Fibroblast of peridontal ligament (primary cell): ENCODE measurements around the gene STING1.
"Not testable (repeated sequence)": the region's sequence is repeated elsewhere in the genome, so short reads cannot be mapped to it uniquely, and the experiment has no call there.

Source experiments
- DNase-seq: peaks from one replicate; pipeline ENCODE4 v3.0.0-alpha.2; 2010; ENCODE audit errors: extremely low read depth

STING1 gene

DNA sequence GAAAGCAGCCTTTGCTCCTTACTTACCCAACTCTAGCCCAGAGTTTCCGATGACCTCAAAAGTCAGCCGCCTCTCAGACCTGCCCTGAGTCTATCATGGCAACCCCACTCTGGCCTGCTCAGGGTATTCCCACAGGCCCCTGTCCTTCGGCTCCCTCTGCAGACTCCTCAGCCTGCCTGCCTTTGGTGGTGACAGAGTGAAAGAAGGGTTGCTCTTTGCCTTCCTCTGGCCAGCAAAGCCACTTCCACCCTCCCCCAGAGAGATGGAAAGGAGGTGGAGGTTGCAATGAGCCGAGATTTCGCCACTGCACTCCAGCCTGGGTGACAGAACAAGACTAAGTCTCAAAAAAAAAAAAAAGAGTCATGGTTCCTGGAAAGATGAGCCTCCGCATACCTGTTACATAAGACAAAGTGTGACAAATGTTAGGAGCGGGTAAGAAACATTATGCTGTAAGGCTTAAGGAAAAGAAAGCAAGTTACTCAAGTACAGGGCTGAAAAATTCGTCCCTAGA, 14.1 kb downstream of the STING1 start:
- no peak for DNase-seq

DNA sequence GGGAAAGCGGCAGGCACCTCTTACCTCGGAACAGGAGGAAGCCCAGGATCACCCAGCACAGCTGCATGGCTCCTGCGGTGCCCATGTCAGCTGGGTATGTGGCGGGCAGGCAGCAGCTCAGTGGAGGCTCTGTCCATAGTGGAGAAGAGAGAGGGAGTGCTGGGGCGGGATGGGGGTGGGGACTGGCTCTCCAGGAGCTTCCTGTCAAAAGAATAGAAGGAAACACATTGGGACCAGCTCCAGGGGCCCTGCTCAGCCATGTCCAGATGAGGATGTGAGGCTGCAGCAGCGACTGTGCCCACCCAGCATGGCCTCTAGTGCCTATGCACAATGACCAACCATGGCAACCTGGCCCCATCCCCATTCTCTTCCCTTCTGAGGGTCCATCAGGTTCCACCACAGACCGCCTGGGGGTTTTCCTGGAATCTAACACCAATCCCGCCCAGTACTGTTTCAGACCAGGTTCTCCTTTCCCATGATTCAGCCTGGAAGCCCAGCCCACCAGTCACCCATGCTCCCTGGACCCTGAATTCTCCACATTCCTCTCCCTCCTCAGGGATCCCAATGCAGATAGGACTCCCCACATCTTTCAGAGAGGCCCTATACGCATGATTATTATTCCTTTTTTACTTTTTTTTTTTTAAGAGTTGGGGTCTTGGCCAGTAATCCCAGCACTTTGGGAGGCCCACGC, 19.8 kb downstream of the STING1 start, which contains the start of gene ECSCR:
ECSCR (minus strand) TSS at position 158 of the 691 bp plus-strand sequence; CDS start at position 85, 73 bp downstream.
- DNase-seq, result no peak

DNA sequence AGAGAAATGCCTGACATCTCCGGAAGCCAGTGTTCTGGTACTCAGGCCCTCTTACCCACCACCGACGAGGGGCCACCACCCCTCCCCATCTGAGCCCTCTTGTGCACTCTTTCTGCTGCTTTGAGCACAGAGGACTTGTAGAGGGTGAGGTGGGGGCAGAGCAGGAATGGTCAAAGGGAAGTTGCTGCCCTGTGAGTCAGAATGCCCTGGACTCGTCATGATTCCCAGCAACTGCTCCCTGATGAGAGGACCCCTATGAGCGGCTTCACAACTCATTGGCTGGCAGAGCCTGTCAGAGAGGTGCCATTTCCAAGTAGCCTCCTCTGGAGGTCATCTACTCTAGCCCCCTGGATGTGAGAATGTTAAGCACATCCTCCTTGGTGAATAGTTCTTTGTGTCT, 20.9 kb downstream of the STING1 start:
- peak; percentile 49 for DNase-seq

DNA sequence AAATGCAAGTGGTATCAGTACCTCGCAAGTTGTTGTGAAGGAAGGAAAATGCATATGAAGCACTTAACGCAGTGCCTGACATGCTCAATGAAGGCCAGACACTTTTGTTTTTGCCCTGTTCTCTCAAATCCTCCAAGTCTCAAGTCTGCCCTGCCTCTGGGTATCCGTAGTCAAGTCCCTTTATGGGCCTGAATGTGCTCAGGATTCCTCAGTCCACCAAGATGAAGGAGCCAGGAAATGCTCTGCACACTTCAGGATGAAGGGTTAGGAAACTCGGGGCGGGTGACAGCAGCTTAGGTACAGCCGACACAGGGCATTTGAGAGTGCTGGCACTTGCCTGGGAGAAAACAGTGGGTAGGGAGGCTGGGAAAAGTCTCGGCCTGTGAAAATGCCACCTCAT, 21.4 kb downstream of the STING1 start:
- no peak for DNase-seq

DNA sequence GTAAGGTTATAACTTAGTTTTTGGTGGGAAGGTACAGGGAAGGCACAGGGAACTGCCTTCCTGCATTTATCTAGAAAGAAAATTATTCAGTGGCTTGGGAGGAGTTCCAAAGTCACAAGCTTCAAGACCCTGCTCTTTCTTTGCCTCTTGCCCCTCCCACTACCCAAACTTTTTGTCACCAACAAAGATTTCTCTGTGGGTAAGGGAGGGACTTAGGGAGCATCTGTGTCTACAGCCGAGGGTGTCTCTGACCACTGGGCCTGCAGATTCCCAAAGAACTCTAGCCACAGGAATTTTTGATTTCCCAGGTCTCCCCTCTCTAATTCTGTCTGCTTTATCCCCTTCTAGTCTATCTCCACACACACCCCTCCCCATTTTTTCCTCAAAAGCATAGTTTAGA, 22.1 kb downstream of the STING1 start:
- no peak for DNase-seq

DNA sequence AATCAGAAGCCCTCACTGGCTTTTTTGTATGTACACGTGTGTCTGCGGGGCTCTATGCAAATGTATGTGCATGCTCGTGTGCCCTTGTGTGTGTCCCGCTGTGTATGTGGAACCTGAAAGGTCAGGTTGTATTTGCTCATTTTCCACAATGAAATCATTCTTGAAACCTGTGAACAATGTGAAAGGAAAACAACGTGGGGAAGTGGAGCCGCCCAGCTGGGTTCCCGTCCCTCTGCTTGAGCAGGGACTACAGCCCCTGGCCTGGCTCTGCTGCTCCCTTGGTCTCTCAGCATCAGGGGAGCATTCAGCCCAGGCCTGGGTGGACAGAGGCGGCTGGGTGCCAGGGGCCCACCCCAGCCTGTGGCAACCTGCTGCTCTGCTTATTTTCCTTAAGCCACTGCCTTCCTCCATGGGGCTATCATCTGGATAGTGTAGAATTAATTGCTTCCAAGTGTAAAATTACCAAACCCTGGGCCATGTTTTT, 23.1 kb downstream of the STING1 start:
- no peak for DNase-seq

DNA sequence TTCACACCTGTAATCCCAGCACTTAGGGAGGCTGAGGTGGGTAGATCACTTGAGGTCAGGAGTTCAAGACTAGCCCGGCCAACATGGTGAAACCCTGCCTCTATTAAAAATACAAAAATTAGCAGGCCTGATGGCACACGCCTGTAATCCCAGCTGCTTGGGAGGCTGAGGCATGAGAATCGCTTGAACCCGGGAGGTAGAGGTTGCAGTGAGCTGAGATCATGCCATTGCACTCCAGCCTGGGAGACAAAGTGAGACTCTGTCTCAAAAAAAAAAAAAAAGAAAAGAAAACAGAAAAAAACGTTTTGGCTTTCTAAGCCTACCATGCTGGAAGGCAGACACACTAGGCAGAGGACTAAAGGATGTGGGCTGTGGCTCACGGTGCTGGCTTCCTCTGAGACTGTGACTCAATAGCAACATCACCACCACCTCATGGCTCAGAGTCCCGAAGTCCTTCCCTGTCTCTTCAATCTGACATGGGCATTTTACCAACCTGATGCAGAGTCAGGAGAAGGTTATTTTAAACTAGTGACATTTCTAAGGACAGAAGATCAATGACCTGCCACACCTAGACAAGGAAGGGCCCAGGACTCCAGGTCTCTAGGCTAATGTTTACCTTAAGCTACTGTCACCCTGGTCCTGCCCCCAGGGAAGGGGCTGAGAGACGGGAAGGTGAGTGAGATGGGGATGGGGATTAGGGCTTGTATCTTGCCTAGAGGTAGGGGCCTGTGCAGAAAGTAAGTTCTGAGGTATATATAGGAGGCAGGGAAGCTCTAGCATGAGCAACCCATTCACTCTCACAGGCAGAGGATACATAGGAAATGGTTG, 23.8 kb downstream of the STING1 start:
- DNase-seq, result peak; percentile 59

DNA sequence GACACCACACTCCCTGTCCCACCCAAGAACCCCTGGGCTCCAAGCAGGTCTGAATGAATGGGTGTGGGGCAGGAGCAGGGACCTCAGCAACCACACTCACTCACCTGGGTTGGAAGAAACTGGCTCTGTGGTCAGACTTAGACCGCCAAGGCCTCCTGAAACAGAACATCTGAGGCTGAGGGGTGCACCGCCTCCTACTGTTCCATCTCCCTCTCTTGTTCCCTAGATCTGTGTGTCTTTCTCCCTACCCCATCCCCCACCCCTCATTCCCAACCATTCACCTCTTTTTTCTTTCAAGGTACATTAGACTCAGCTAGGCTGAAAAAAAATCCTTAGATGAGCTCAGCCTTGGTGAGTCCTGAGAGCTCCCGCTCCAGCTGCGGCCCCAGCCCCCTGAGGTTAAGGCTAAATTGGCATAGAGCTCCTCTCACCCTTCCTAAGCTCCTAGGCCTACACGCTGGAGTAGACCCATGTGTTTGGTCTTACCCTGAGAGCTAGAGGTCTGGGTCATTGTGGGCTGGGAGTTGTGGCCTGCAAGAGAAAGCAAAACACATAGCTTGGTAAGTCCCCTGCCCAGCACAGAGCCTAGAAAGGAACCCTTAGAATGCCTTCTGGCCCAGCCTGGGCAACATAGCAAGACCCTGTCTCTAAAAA, 24.8 kb downstream of the STING1 start:
- no peak for DNase-seq

DNA sequence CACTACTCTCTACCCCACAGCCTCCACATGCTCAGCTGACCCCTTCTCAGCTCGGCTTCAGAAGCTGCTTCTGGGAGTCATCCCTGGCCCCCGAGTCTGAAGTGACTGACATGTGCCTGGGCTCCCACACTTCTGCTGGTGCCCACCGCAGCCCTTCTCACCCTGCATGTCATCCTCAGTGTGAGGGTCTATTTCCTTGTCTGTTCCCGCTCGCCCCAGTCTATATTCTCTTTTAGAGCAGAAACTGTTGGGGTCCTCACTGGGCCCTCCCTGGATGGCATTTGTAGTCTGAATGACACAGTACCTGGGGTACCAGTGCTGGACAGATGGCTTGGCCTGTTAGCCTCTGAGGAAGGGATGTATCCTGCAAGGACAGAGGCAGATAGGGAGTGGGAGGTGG, 25.3 kb downstream of the STING1 start:
- DNase-seq, result no peak

DNA sequence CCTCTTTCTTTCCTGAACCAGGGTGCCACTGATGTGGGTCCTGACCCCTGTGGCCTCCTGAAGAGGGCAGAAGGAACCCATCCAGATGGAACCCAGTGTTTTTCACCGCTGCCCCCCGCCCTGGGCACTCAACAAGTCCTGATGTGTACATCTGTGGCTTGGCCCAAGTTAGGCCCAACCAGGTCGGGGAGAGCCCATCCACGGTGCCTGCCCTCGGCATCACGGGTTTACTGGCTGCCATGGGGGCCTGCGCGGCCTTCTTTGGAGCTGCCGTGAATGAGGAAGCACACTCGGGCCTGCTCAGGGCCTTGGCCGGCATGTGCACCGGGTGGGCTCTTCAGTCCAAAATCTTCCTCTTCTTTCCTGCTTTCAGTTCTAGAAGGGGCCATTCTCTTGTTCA, 25.8 kb downstream of the STING1 start:
- no peak for DNase-seq

DNA sequence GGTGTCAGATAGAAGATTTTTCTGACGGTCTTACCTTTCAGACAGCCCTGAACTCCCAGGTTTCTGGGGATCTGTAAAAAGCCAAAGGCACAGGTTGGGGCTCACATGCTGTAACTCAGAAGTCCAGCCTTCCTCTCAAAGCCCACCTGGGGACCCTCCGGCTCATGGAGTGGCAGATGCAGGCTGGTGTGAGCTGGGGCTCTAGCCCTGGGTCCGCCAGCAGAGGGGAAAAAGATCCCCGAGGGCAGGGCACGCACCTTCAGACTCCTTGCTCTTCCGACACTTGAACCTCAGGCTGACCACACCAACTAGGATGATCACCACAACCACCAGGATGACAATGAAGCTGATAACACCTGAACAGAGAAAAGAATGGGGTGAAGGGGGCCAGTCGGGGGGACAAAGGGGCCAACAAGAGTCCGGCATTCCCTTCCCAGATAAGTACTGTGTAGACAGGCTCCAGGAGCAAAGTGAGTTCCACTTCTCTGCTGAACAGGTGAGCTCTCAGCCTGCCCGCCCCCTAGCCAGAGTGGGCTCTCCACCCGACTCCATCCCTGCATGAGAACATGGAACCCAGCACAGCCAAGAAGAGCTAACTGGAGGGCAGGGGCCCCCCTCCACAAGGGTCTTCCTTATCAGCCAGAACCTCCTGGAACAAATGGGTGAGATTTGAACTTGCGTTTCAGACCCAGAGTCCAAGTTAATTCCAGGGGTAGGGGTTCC, 27.8 kb downstream of the STING1 start:
- no peak for DNase-seq

DNA sequence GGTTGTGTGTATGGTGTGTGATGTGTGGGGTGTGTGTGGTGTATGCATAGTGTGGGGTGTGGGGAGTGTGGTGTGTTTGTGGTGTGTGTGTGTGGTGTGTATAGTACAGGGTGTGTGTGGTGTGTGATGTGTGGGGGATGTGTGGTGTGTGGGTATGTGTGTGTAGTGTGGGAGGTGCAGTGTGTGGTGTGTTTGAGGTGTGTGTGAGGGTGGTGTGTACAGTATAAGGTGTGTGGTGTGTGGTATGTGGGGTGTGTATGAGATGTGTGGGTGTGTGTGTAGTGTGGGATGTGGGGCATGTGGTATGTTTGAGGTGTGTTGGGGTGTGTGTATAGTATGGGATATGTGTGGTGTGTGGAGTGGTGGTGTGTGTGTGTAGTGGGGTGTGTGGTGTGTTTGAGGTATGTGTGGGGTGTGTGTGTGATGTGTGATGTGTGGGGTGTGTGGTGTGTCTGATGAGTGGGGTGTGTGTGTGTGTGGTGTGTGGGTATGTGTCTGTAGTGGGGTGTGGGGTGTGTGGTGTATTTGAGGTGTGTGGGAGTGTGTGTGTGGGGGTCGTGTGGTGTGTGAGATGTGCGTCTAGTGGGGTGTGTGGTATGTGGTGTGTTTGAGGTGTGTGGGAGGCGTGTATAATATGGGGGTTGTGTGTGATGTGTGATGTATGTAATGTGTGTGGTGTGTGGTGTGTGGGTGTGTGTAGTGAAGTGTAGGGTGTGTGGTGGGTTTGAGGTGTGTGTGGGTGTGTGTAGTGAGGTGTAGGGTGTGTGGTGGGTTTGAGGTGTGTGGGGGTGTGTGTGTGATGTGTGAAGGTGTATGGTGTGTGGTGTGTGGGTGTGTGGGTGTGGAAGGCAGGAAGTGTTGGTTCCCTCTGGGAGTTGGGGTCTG, 28.6 kb downstream of the STING1 start:
- no peak for DNase-seq

DNA sequence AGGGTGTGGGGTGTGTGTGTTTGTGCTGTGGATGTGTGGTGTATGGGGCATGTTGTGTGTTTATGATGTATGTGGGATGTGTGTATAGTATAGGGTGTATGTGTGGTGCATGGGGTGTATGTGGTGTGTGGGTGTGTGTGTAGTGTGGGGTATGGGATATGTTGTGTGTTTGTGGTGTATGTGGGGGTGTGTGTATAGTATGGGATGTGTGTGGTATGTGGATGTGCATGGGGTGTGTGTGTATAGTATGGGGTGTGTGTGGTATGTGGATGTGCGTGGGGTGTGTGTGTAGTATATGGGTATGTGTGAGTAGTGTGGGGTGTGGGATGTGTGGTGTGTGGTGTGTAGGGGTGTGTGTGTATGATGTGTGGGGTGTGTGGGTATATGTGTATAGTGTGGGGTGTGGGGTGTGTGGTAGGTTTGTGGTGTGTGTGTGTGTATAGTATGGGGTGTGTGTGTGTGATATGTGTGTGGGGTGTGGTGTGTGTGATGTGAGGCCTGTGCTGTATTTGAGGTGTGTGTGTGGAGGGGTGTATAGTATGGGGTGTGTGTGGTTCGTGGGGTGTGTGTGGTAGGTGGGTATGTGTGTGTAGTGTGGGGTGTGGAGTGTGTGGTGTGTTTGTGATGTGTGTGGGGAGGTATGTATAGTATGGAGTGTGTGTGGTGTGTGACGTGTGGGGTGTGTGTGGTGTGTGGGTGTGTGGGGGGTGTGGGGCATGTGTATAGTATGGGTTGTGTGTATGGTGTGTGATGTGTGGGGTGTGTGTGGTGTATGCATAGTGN, 30.5 kb downstream of the STING1 start:
- DNase-seq, result no peak

DNA sequence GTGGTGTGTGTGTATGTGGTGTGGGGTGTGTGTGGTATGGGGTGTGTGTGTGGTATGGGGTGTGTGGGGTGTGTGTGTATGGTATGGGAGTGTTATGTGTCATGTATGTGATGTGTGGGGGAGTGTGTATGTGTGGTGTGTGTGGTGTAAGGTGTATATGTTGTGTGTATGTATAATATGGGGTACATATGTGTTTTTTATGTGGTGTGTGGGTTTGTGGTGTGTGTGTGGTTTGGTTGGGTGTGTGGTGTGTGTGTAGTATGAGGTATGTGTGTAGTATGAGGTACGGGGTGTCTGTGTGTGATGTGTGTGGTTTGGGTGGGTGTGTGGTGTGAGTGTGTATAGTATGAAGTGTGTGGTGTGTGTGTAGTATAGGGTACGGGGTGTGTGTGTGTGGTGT, 31.4 kb downstream of the STING1 start:
- no peak for DNase-seq

DNA sequence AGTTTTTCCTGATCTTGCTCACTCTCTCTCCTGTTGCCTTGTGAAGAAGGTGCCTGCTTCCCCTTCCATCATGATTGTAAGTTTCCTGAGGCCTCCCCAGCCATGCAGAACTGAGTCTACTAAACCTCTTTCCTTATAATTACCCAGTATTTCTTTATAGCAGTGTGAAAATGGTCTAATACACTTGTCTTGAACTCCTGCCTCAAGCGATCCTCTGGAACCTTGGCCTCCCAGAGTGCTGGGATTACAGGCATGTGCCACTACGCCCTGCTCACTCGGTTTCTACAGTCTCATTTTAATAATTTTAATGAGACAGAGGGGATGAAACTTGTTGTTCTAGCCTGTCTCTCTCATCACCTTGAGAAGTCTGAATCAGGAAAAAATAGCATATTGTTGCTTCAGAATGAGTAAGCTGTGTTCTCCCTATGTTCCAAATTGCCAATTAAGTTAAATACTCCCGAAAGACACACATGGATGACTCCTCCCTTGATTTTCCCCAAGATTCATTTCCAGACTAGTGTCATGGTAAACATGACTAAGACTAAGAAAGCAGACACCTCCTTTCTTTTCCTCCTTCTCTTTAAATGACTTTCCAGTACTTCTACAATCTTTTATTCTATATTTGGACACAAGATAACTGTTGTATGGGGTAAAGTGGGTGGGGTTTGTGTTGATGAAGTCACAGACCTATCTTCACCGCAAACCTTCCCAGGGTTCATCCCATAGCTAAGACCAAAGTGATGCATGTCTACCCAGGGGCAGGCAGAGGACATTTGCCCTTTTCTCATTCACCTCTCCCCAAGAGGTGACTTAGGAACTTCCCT, 35.4 kb downstream of the STING1 start:
- peak; percentile 44 for DNase-seq

DNA sequence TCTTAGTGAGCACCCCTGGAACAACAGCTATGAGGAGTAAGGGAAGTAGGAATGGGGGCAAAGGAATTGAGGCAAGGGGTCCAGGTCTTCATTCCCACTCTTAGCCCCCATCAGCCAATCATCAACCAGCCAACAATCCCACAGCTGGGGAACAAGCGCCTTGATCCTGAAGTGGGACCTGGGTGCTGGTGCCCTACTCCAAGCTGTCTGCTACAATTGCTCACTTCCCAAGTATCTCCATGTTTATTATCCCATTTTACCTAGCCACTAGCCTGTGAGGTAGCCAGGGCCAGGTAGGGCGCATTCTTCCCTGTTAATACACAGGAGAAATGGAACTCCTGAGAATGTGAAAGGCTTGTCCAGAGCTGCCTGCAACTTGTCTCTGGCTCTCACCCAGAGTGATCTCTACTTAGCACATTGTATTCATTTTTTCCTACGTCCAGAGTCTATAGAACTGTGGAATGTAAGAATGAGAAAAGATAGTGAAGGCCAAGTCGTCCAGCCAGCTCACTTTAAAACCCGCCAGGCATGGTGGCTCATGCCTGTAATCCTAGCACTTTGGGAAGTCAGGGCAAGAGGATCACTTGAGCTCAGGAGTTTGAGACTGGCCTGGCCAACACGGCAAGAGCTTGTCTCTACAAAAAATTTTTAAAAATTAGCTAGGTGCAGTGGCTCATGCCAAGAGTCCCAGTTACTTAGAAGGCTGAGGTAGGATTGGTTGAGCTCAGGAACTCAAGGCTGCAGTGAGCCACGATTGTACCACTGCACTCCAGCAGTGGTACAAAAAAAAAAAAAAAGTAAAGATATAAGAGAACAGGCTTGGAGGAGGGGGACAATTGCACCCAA, 37.0 kb downstream of the STING1 start:
- peak; percentile 40 for DNase-seq

DNA sequence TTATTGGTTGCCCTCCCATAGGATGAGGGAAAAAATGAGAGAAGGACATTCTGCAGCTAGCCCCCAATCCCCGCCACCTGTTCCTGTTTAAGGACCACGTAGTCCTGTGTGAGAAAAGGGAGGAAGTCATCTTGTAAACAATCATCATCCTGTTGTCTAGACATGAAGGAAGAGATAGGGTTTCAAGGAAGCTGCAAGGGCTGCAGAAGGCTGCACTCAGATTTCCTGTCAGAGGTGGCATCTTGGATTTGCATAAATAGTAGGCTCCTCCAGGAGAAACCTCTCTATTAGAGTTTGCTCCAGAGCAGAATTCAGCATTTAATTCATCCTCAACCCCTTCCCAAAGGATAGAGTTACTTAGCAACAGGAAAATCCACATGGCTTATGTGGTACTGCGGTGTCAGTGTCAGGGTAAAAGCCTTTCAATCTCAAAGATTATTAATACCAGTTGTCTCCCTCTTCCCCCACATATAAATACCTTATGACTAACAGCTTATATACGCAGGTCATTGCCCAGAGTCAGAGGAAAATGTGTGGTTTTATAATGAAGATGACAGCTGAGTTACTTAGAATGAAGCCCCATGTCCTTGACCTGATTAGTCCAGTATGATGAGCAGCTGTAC, 38.6 kb downstream of the STING1 start:
- DNase-seq, result peak; percentile 75

DNA sequence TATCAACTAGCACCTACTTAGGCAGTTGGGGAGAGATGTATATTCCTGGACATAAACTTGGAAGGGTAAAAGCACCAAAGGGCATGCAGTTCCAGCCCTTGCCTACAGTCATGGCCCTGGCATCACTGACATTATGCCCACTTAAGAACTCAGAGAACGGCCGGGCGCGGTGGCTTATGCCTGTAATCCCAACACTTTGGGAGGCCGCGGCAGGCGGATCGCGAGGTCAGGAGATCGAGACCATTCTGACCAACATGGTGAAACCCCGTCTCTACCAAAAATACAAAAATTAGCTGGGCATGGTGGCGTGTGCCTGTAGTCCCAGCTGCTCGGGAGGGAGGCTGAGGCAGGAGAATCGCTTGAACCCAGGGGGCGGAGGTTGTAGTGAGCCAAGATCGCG, 42.1 kb downstream of the STING1 start:
- not testable (repeated sequence) for DNase-seq
